ENCODE measurements around the gene COG5. TPM values are rescaled to one million over a fixed set of nuclear protein-coding genes. Genes with fewer than 3 reads are reported as not detected.

Gene COG5
- total and polyA plus RNA-seq, 10 donors, result 3.6 to 86.6 (median 48.7) TPM

DNA sequence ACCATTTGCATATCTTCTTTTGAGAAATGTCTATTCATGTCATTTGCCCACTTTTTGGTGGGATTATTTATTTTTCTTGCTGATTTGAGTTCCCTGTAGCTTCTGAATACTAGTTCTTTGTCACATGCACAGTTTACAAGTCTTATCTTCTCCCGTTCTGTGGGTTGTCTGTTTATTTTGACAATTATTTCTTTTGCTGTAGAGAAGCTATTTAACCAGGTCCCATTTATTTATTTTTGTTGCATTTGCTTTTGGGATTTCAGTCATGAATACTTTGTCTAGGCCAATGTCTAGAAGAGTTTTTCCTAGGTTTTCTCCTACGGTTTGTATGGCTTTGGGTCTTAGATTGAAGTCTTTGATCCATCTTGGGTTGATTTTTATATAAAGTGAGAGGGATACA is 60.9 kb downstream of the COG5 start:
- Histone ChIP-seq H3K9me3 (no peaks in the 10 kb centered on the region), H3K36me3 (peaks cover 0 to 13% (median 0%) of the 10 kb centered on the region in 6 donors), H3K4me3 (no peak overlapping the region), H3K27ac (no peak overlapping the region), H3K27me3 (replicated peaks in 1 of 7) (no peaks in the 10 kb centered on the region), H3K4me1 (peaks cover 0 to 10% (median 7%) of the 10 kb centered on the region in 6 donors)
- no peak for DNase-seq
- TF ChIP-seq POLR2AphosphoS5 (IDR thresholded peaks at IDR 0.05) (no peak), POLR2A (IDR thresholded peaks at IDR 0.05) (no peak)
- TF ChIP-seq, protein P1, sequence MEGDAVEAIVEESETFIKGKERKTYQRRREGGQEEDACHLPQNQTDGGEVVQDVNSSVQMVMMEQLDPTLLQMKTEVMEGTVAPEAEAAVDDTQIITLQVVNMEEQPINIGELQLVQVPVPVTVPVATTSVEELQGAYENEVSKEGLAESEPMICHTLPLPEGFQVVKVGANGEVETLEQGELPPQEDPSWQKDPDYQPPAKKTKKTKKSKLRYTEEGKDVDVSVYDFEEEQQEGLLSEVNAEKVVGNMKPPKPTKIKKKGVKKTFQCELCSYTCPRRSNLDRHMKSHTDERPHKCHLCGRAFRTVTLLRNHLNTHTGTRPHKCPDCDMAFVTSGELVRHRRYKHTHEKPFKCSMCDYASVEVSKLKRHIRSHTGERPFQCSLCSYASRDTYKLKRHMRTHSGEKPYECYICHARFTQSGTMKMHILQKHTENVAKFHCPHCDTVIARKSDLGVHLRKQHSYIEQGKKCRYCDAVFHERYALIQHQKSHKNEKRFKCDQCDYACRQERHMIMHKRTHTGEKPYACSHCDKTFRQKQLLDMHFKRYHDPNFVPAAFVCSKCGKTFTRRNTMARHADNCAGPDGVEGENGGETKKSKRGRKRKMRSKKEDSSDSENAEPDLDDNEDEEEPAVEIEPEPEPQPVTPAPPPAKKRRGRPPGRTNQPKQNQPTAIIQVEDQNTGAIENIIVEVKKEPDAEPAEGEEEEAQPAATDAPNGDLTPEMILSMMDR (IDR thresholded peaks at IDR 0.05 in 8 of 11, conservative IDR thresholded peaks at IDR 0.05 in 3 of 11), result no peak
- WGBS, 5 donors, result 95 to 99% (median 95%) methylated on average over 2 of the region's 2 CpGs
- intact Hi-C loops (cut with DNase I; ENCODE audit: low total_unique reads), result no loop called here

DNA sequence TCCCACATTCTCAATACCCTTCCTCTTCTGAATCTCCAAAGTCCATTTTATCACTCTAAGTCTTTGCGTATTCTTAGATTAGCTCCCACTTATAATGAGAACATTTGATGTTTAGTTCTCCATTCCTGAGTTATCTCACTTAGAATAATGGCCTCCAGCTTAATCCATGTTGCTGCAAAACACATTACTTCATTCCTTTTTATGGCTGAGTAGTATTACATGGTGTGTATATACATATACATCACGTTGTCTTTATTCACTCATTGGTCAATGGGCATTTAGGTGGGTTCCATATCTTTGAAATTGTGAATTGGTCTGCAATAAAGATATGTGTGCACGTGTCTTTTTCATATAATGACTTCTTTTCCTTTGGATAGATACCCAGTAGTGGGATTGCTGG is 61.6 kb downstream of the COG5 start:
- Histone ChIP-seq H3K4me1 (peaks cover 0 to 10% (median 7%) of the 10 kb centered on the region in 6 donors), H3K27me3 (replicated peaks in 1 of 7) (no peaks in the 10 kb centered on the region), H3K36me3 (peaks cover 0 to 13% (median 0%) of the 10 kb centered on the region in 6 donors), H3K27ac (no peak overlapping the region), H3K9me3 (no peaks in the 10 kb centered on the region), H3K4me3 (no peak overlapping the region)
- WGBS, 5 donors, result 92 to 96% (median 94%) methylated on average over 3 of the region's 3 CpGs
- no peak for DNase-seq
- TF ChIP-seq POLR2AphosphoS5 (IDR thresholded peaks at IDR 0.05), result no peak
- intact Hi-C loops (cut with DNase I; ENCODE audit: low total_unique reads), result no loop called here

DNA sequence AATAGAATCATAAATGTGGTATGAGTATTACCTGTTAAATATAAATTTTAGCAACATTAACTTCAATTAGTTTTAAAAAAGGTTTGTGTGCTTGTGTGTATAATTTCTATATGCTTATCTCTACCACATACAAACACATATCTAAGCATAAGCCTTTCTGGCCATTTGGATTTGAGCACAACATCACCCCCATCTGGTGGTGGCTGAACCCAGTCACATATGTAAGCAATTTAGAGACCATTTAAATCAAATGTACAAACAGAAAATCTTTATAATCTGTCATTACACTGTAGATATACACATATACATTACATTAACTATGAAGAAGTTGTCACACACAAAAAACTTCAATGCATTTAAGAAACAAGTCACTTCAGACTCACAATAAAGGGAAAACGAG is 62.1 kb downstream of the COG5 start:
- no peak overlapping the region for H3K4me3 ChIP-seq
- 67 to 98% (median 73%) methylated on average over 1 of the region's 1 CpG for WGBS, 5 donors

DNA sequence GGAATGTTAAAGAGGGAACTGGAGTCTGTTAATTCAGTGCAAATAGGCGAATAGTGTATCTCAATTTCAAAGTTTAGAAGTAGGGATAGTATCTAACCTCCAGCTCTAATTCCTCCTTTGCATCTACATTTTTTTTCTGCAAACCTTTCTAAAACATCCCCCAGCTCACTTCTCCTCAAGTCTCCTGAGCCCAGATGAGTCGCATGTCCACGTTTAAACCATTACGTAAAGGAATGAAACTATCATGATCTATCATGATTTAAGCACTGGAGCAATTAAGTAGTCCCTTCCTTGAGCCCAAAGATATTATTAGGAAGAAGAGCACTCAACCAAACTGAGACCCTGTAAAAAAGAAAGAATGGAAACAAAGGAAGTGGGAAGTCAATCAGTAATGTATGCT is 64.0 kb downstream of the COG5 start:
- Histone ChIP-seq H3K36me3 (peaks cover 0 to 1% (median 0%) of the 10 kb centered on the region in 6 donors), H3K4me3 (no peak overlapping the region), H3K4me1 (no peaks in the 10 kb centered on the region), H3K27ac (no peak overlapping the region), H3K27me3 (replicated peaks in 1 of 7) (no peaks in the 10 kb centered on the region), H3K9me3 (no peaks in the 10 kb centered on the region)
- TF ChIP-seq, protein P1 (IDR thresholded peaks at IDR 0.05 in 8 of 11, conservative IDR thresholded peaks at IDR 0.05 in 3 of 11), result no peak
- TF ChIP-seq POLR2AphosphoS5 (IDR thresholded peaks at IDR 0.05) (no peak), POLR2A (IDR thresholded peaks at IDR 0.05) (no peak)
- 85 to 94% (median 90%) methylated on average over 4 of the region's 4 CpGs for WGBS, 5 donors
- intact Hi-C loops (cut with DNase I; ENCODE audit: low total_unique reads), result no loop called here
- DNase-seq, result no peak

More for the DNA sequence above, 62.1 kb downstream of the COG5 start:
- Histone ChIP-seq H3K9me3 (no peaks in the 10 kb centered on the region), H3K27ac (no peak overlapping the region), H3K4me1 (peaks cover 0 to 6% (median 2%) of the 10 kb centered on the region in 6 donors), H3K36me3 (peaks cover 0 to 13% (median 0%) of the 10 kb centered on the region in 6 donors), H3K27me3 (replicated peaks in 1 of 7) (no peaks in the 10 kb centered on the region)
- intact Hi-C loops (cut with DNase I; ENCODE audit: low total_unique reads), result no loop called here
- TF ChIP-seq, protein P1 (IDR thresholded peaks at IDR 0.05 in 8 of 11, conservative IDR thresholded peaks at IDR 0.05 in 3 of 11), result peak in 7 of 11 experiments; percentile 10 to 48 (median 33)
- no peak for TF ChIP-seq POLR2AphosphoS5 (IDR thresholded peaks at IDR 0.05)
- no peak for DNase-seq

DNA sequence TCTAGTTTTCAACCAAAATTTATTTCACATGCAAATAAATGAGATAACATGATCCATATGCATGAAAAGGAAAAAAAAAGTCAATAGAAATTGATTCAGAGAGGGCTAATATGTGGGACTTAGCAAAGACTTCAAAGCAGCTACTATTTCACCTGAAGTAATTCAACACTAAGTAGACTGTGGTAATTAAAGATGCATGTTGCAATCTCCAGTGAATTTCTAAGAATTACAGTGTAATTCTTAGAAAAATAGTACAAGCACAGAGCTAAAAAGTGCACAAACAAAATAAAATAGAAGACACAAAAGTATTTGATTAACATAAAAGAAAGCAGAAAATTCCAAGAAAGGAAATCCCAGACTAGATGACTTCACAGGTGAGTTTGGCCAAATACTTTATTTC is 68.2 kb downstream of the COG5 start:
- no peak for DNase-seq
- TF ChIP-seq POLR2A (IDR thresholded peaks at IDR 0.05) (no peak), POLR2AphosphoS5 (IDR thresholded peaks at IDR 0.05) (no peak)
- TF ChIP-seq, protein P1 (IDR thresholded peaks at IDR 0.05 in 8 of 11, conservative IDR thresholded peaks at IDR 0.05 in 3 of 11), result no peak
- Histone ChIP-seq H3K36me3 (peaks cover 0 to 3% (median 0%) of the 10 kb centered on the region in 6 donors), H3K27ac (no peak overlapping the region), H3K27me3 (replicated peaks in 1 of 7) (no peaks in the 10 kb centered on the region), H3K4me1 (no peaks in the 10 kb centered on the region), H3K9me3 (no peaks in the 10 kb centered on the region), H3K4me3 (no peak overlapping the region)
- intact Hi-C loops (cut with DNase I; ENCODE audit: low total_unique reads), result no loop called here
